ENCODE results near the gene SYT1.

Gene SYT1

GRCh38 chr12:78898416-78898815 lies 33.8 kb downstream of the SYT1 start:
- DNase-seq = no peak

GRCh38 chr12:78914859-78915331 lies 50.3 kb downstream of the SYT1 start:
- DNase-seq = no peak

GRCh38 chr12:78916845-78917480 lies 52.4 kb downstream of the SYT1 start:
- no peak for DNase-seq

- DNase-seq = no peak
These were observed 52.9 kb downstream of the SYT1 start for GRCh38 chr12:78917513-78917912.

DNA sequence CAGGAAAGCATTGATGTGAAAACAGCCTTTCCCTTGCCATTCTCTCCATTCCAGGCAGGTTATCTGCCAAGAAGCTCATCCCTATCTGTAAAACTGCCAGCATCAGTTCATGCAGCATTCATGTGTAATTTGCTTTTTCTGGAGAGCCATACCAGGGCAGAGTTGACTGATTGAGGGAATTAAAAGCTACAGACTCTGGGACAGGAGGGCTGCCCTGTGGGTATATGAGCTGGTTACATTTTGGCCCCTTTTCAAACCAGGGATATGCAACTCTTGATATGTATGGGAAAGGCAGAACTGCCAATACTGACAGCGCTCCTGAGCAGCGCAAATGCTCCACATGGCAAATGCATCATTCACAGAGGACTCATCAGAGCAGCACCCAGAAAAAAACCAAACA lies 53.7 kb downstream of the SYT1 start:
- no peak for DNase-seq

- no peak for DNase-seq
These were observed 63.9 kb downstream of the SYT1 start for GRCh38 chr12:78928200-78929074.

DNA sequence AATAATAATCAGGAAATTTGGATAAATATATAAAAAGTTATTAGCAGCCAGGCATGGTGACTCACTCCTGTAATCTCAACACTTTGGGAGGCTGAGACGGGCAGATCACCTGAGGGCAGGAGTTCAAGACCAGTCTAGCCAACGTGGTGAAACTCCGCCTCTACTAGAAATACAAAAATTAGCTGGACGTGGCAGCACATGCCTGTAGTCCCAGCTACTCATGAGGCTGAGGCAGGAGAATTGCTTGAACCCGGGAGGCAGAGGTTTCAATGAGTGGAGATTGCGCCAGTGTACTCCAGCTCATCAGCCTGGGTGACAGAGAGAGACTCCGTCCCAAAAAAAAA lies 64.5 kb downstream of the SYT1 start:
- no peak for DNase-seq

GRCh38 chr12:78931466-78931990 lies 67.0 kb downstream of the SYT1 start:
- DNase-seq = no peak

GRCh38 chr12:78933014-78933413 lies 68.4 kb downstream of the SYT1 start:
- DNase-seq = no peak

- no peak for DNase-seq
These were observed 73.9 kb downstream of the SYT1 start for GRCh38 chr12:78938341-78939084.

- DNase-seq = no peak
These were observed 85.0 kb downstream of the SYT1 start for GRCh38 chr12:78949532-78949931.

GRCh38 chr12:78951803-78952551 lies 87.4 kb downstream of the SYT1 start:
- DNase-seq = no peak

DNA sequence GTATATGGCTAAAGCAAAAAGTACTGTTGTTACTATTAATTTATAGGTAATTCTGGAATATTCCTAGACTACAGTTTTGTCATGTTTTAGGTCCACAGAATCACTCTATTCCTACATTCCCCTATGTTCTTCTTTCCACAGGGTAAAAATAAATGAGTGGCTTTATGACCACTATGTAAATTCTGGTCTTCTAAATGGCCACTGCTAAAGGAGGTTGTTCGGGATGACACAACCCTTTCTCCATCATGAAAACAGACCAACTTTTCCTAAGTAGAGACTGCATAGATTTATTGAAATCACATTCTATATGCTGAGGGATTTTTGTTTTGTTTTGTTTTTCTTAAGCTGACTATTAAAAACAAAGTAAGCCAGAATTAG lies 88.0 kb downstream of the SYT1 start:
- DNase-seq = no peak

DNA sequence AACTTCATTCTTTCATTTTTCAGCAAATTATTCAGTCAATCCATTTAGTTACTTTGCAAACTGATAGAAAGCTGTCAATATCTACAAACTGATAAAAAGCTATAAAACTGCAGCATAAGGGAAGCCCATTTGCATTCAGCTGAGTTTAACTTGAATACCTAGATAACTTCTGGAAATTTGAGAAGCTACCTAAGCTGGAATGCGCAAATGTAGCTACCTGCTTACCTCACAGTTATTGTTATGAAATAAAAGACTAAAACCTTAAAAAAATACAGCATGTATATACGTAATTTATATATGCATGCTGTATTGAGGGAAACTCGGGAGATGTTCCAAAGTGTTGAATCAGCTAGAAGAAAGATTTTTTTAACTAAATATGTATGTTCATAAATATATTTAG lies 94.4 kb downstream of the SYT1 start:
- DNase-seq = no peak

DNA sequence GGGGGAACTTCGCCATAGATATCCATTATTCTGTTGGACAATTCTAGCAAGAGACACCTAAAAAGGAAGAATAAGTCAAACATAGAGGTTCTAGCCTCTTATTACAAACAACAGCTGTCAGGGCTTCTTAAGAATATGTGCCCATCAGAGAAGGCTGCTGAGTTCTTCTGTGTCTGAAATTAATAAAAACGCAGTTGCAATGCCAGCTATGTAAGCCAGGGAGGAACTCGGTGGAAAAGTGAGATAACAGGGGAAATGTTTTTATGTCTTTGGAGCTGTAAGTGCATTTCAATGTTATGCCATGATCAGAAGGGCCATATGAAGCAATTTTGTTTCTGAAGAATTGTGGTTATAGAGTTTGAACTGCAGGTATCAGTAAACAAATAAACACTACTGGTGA lies 95.0 kb downstream of the SYT1 start:
- no peak for DNase-seq

DNA sequence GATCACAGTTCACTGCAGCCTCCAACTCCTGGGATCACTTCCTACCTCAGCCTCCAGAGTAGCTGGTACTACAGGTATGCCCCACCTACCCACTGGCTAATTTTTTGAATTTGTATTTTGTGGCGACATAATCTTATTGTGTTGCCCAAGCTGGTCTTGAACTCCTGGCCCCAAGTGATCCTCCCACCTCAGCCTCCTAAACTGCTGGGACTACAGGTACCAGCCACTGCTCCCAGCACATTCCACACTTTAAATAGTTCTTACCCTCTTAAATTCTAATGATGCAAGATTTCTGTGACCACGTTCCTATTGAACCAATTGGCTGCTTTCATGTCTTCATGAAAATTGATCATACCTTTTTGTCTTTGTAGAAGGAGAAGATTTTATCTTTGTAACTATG lies 96.6 kb downstream of the SYT1 start:
- no peak for DNase-seq

DNA sequence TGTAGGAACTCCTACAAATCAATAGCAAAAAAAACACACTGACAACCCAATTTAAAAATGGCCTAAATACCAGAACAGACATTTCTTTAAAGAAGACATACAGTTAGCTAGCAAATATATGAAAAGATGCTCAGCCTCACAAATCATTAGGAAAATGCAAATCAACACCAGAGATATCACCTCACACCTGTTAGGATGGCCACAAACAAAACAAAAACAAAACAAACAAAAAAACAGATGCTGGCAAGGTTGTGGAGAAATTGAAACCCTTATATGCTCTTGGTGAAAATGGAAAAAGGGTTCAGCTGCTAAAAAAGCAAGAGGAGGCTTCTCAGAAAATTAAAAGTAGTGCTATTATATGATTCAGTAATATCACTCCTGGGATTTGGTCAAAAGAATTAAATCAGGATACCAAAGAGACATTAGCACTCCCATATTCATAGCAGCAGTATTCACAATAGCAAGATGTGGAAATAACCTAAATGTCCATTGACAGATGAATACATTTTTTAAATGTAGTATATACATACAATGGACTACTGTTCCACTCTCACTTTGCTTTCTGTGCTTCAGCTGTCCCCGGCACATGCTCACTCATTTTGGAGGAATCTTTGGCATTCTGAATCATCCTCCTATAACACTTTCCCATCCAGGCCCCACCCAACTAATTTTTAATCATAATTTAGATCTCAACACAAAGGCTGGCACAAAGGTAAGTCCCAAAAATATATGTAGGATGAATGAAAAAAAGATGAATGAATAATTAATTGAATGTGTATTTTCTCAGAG lies 99.1 kb downstream of the SYT1 start:
- no peak for DNase-seq

DNA sequence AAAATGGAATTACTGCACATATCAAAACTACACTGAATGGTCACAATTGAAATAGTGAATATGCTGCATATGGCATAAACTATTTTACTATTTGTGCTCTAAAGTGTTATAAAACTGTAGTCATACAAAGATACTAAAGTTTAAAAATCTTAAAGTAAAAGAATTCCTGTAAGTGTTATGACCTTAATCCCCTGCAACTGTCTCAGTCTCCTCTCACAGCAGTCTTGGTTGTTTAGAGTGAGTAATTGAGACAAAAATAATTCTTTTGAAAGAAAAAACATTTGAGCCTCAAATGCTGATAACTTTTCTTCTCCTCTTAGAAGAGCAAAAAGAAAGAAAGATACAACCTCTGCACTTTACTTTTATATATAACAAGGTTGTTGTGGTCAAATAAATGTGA lies 99.9 kb downstream of the SYT1 start:
- no peak for DNase-seq

- DNase-seq = no peak
These were observed 101.5 kb downstream of the SYT1 start for GRCh38 chr12:78966062-78966461.

DNA sequence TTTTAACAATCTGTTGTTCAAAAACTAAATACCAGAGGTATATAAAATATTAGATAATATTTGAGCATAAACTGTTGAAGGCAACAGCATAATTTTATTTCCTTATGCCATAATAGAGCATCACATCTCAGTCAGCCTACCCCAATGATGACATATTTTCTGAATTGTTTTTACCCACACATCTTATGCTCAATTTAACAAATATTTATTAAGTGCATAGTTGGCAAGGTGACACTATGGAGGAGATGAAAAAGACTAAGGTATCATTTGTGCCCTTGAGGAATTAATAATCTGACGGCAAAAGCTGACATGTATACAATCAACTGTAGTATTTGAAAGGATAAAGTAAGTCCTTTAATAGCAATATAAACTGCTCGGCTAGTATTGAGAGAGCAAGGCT lies 102.4 kb downstream of the SYT1 start:
- no peak for DNase-seq

DNA sequence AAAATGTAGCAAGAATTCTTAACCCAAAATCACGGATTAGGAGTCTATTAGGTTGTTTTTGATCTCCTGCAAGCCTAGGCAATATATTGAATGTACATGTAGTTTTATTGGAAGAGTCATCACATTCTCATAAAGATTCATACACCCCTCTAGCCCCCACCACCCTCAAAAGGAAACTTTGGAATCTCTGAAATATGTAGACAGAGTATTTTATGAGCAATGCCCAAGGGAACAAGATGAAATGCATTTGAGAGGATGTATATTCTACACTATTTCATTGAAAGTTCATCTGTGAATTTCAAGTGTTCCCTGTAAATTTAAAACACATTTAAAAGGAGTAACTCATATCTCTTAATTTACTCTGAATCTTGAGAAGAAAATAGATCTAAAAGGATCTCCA lies 103.7 kb downstream of the SYT1 start:
- DNase-seq = no peak

DNA sequence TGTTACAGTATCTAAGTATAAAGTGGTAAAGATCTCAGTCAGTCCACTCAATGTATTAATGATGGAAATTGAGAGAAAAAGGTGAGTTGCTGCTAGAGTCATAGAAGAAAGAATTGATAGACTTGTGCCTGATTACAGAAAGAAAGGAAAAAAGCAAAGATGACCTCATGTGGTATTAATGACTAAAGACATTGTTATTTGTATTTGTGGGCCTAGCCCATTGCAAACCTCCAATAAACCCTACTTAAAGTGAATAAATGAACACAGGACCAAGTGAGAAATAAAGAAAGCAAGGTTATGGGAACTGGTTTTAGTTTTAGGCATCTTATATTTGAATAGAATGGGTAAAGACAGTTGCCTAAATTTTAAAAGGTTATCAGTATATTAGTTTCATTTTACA lies 105.5 kb downstream of the SYT1 start:
- DNase-seq = no peak

All from stimulated activated CD4-positive, alpha-beta T cell treated with anti-CD3 and anti-CD28 coated beads, Interleukin-12 subunit alpha, Interleukin-12 subunit beta, amount 100 ng/mL, for 4 hours (primary cell).